ENCODE measurements around the gene SGPP1. TPM values are rescaled to one million over a fixed set of nuclear protein-coding genes. Genes with fewer than 3 reads are reported as not detected.
"Not testable (repeated sequence)": the region's sequence is repeated elsewhere in the genome, so short reads cannot be mapped to it uniquely, and the experiment has no call there.

SGPP1 gene
- total RNA-seq, 1 donor from 2014 or later = 13.0 TPM

DNA sequence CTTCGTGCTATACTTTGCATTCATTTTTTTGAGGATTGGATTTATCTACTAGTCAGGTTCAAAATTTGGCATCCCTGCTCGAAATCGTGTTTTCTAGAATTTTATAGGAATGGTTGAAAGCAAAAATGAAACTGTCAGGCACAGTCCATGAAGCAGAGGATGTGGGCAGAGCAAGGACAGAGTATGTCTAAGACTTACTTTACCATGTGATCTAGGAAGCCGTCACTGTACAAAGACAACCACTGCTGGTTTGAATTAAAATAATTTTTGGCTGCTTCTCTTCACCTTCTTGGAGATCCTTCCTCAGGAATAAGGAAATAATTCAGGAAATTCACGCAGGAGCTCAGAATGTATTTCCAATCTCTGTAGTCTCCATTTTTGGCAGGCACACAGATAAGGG lies 31.6 kb upstream of the SGPP1 start:
- Histone ChIP-seq H3K4me3 (ENCODE audit: low read length in 3 of 3) (peak overlapping the region in 1 of 3 donors; percentile 40), H3K27ac (ENCODE audit: low read depth, low read length) (no peak overlapping the region), H3K4me1 (ENCODE audit: control insufficient read depth in 3 of 3, insufficient read depth in 3 of 3, low read length in 3 of 3) (no peaks in the 10 kb centered on the region), H3K9ac (ENCODE audit: low read depth in 1 of 3, low read length in 3 of 3) (no peak overlapping the region), H3K9me3 (ENCODE audit: control insufficient read depth in 3 of 3, low read length in 3 of 3) (no peaks in the 10 kb centered on the region), H3K36me3 (ENCODE audit: control insufficient read depth in 3 of 3, insufficient read depth in 3 of 3, low read length in 3 of 3) (no peaks in the 10 kb centered on the region), H3K27me3 (ENCODE audit: control insufficient read depth in 3 of 3, insufficient read depth in 3 of 3, low read length in 3 of 3) (no peaks in the 10 kb centered on the region)

- Histone ChIP-seq H3K27ac (ENCODE audit: low read depth, low read length) (no peak overlapping the region), H3K36me3 (ENCODE audit: control insufficient read depth in 3 of 3, insufficient read depth in 3 of 3, low read length in 3 of 3) (no peaks in the 10 kb centered on the region), H3K9me3 (ENCODE audit: control insufficient read depth in 3 of 3, low read length in 3 of 3) (no peaks in the 10 kb centered on the region), H3K9ac (ENCODE audit: low read depth in 1 of 3, low read length in 3 of 3) (no peak overlapping the region), H3K4me1 (ENCODE audit: control insufficient read depth in 3 of 3, insufficient read depth in 3 of 3, low read length in 3 of 3) (no peaks in the 10 kb centered on the region), H3K4me3 (ENCODE audit: low read length in 3 of 3) (no peak overlapping the region), H3K27me3 (ENCODE audit: control insufficient read depth in 3 of 3, insufficient read depth in 3 of 3, low read length in 3 of 3) (no peaks in the 10 kb centered on the region)
Measured at GRCh38 chr14:63757211-63757610, 29.3 kb upstream of the SGPP1 start.

DNA sequence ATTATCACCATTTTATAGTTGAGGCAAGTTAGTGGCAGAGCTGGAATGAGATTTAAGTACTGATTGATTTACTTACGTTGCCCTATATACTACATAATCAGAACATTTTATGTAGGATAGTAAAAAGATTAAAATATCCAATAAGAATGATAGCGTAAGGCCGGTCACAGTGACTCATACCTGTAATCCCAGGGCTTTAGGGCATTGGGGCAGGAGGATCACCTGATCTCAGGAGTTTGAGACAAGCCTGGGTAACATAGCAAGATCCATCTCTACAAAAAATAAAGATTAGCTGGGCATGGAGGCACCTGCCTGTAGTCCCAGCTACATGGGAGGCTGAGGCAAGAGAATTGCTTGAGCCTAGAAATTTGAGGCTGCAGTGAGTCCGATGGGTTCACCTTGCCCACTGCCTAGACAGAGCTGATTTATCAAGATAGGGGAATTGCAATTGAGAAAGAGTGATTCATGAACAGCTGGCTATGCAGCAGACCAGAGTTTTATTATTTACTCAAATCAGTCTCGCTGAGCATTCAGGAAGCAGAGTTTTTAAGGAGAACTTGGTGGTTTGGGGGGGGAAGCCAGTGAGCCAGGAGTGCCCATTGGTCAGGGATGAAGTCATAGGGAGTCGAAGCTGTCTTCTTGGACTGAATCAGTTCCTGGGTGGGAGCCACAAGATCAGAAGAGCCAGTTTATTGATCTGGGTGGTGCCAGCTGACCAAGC lies 24.7 kb upstream of the SGPP1 start:
- no peak overlapping the region for H3K4me3 ChIP-seq (ENCODE audit: low read length in 3 of 3)
- H3K4me1 ChIP-seq (ENCODE audit: control insufficient read depth in 3 of 3, insufficient read depth in 3 of 3, low read length in 3 of 3) = no peaks in the 10 kb centered on the region
- H3K27ac ChIP-seq (ENCODE audit: low read depth, low read length) = no peak overlapping the region
- no peaks in the 10 kb centered on the region for H3K9me3 ChIP-seq (ENCODE audit: control insufficient read depth in 3 of 3, low read length in 3 of 3)
- no peaks in the 10 kb centered on the region for H3K27me3 ChIP-seq (ENCODE audit: control insufficient read depth in 3 of 3, insufficient read depth in 3 of 3, low read length in 3 of 3)
- no peaks in the 10 kb centered on the region for H3K36me3 ChIP-seq (ENCODE audit: control insufficient read depth in 3 of 3, insufficient read depth in 3 of 3, low read length in 3 of 3)
- no peak overlapping the region for H3K9ac ChIP-seq (ENCODE audit: low read depth in 1 of 3, low read length in 3 of 3)

- not testable (repeated sequence) for H3K4me3 ChIP-seq (ENCODE audit: low read length in 3 of 3); H3K36me3 ChIP-seq (ENCODE audit: control insufficient read depth in 3 of 3, insufficient read depth in 3 of 3, low read length in 3 of 3); H3K9ac ChIP-seq (ENCODE audit: low read depth in 1 of 3, low read length in 3 of 3); H3K9me3 ChIP-seq (ENCODE audit: control insufficient read depth in 3 of 3, low read length in 3 of 3); H3K4me1 ChIP-seq (ENCODE audit: control insufficient read depth in 3 of 3, insufficient read depth in 3 of 3, low read length in 3 of 3); H3K27me3 ChIP-seq (ENCODE audit: control insufficient read depth in 3 of 3, insufficient read depth in 3 of 3, low read length in 3 of 3); H3K27ac ChIP-seq (ENCODE audit: low read depth, low read length)
Measured at GRCh38 chr14:63751076-63751475, 23.2 kb upstream of the SGPP1 start.

GRCh38 chr14:63747846-63748245 lies 20.0 kb upstream of the SGPP1 start:
- H3K36me3 ChIP-seq (ENCODE audit: control insufficient read depth in 3 of 3, insufficient read depth in 3 of 3, low read length in 3 of 3) = no peaks in the 10 kb centered on the region
- H3K9ac ChIP-seq (ENCODE audit: low read depth in 1 of 3, low read length in 3 of 3) = no peak overlapping the region
- H3K9me3 ChIP-seq (ENCODE audit: control insufficient read depth in 3 of 3, low read length in 3 of 3) = no peaks in the 10 kb centered on the region
- no peaks in the 10 kb centered on the region for H3K27me3 ChIP-seq (ENCODE audit: control insufficient read depth in 3 of 3, insufficient read depth in 3 of 3, low read length in 3 of 3)
- H3K4me1 ChIP-seq (ENCODE audit: control insufficient read depth in 3 of 3, insufficient read depth in 3 of 3, low read length in 3 of 3) = no peaks in the 10 kb centered on the region
- H3K27ac ChIP-seq (ENCODE audit: low read depth, low read length) = no peak overlapping the region
- no peak overlapping the region for H3K4me3 ChIP-seq (ENCODE audit: low read length in 3 of 3)

DNA sequence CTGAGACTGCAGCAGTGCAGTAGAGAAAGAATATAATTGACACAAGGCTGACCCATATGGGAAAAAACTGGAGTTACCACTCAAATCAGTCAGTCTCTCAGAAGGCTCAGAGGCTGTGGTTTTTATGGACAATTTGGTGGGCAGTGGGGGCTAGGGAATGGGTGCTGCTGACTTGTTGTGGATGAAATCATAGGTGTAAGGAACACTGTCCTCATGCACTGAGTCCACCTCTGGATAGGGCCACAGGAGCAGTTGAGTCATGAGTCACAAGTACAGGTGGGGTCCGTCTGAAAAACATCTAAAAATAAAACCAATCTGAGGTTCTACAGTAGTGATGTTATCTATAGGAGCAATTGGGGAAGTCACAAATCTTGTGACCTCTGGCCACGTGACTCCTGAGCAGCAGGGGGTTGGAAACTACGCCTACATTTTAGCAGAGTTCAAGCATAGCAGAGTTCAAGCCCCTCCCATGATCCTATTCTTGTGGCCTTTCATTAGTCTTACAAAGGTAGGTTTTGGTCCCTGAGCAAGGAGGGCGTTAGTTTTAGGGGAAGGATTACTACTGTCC lies 18.1 kb upstream of the SGPP1 start:
- Histone ChIP-seq H3K9ac (ENCODE audit: low read depth in 1 of 3, low read length in 3 of 3) (no peak overlapping the region), H3K36me3 (ENCODE audit: control insufficient read depth in 3 of 3, insufficient read depth in 3 of 3, low read length in 3 of 3) (no peaks in the 10 kb centered on the region), H3K9me3 (ENCODE audit: control insufficient read depth in 3 of 3, low read length in 3 of 3) (no peaks in the 10 kb centered on the region), H3K27ac (ENCODE audit: low read depth, low read length) (no peak overlapping the region), H3K27me3 (ENCODE audit: control insufficient read depth in 3 of 3, insufficient read depth in 3 of 3, low read length in 3 of 3) (no peaks in the 10 kb centered on the region), H3K4me1 (ENCODE audit: control insufficient read depth in 3 of 3, insufficient read depth in 3 of 3, low read length in 3 of 3) (no peaks in the 10 kb centered on the region), H3K4me3 (ENCODE audit: low read length in 3 of 3) (no peak overlapping the region)

DNA sequence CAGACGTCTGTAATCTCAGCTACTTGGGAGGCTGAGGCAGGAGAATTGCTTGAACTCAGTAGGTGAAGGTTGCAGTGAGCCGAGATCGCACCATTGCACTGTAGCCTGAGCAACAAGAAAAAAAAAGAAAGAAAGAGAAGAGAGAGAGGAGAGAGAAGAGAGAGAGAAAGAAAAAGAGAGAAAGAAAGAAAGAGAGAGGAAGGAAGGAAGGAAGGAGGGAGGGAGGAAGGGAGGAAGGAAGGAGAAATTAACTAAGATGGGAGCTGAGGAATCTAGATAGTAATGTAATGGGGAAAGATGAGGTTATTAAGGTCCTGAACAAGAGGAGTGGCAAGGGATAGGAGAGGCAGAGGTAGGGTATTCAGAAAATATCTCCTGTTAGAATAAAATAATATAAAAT lies 17.4 kb upstream of the SGPP1 start:
- Histone ChIP-seq H3K27ac (ENCODE audit: low read depth, low read length) (no peak overlapping the region), H3K9me3 (ENCODE audit: control insufficient read depth in 3 of 3, low read length in 3 of 3) (no peaks in the 10 kb centered on the region), H3K9ac (ENCODE audit: low read depth in 1 of 3, low read length in 3 of 3) (no peak overlapping the region), H3K27me3 (ENCODE audit: control insufficient read depth in 3 of 3, insufficient read depth in 3 of 3, low read length in 3 of 3) (no peaks in the 10 kb centered on the region), H3K4me3 (ENCODE audit: low read length in 3 of 3) (no peak overlapping the region), H3K4me1 (ENCODE audit: control insufficient read depth in 3 of 3, insufficient read depth in 3 of 3, low read length in 3 of 3) (no peaks in the 10 kb centered on the region), H3K36me3 (ENCODE audit: control insufficient read depth in 3 of 3, insufficient read depth in 3 of 3, low read length in 3 of 3) (no peaks in the 10 kb centered on the region)

DNA sequence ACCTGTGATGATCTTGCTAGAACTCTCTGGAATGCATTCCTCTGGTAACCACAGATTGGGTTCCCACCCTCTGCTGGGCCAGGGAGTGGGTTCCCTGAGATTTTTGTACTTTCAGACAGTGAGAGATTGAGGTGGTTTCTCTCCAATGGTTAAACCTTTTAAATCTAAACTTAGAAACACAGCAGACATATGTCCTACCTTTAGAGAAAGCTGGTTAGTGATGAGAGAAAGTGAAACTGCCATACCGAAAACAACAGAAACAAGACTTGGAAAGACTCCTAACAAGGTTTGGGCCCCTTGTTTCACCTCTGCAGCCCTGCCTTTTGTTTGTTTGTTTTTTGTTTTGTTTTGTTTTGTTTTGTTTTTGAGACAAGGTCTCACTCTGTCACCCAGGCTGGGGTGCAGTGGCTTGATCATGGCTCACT lies 9.7 kb upstream of the SGPP1 start:
- H3K4me1 ChIP-seq (ENCODE audit: control insufficient read depth in 3 of 3, insufficient read depth in 3 of 3, low read length in 3 of 3) = no peaks in the 10 kb centered on the region
- no peaks in the 10 kb centered on the region for H3K9me3 ChIP-seq (ENCODE audit: control insufficient read depth in 3 of 3, low read length in 3 of 3)
- H3K9ac ChIP-seq (ENCODE audit: low read depth in 1 of 3, low read length in 3 of 3) = no peak overlapping the region
- no peak overlapping the region for H3K4me3 ChIP-seq (ENCODE audit: low read length in 3 of 3)
- H3K27ac ChIP-seq (ENCODE audit: low read depth, low read length) = no peak overlapping the region
- H3K27me3 ChIP-seq (ENCODE audit: control insufficient read depth in 3 of 3, insufficient read depth in 3 of 3, low read length in 3 of 3) = no peaks in the 10 kb centered on the region
- no peaks in the 10 kb centered on the region for H3K36me3 ChIP-seq (ENCODE audit: control insufficient read depth in 3 of 3, insufficient read depth in 3 of 3, low read length in 3 of 3)

DNA sequence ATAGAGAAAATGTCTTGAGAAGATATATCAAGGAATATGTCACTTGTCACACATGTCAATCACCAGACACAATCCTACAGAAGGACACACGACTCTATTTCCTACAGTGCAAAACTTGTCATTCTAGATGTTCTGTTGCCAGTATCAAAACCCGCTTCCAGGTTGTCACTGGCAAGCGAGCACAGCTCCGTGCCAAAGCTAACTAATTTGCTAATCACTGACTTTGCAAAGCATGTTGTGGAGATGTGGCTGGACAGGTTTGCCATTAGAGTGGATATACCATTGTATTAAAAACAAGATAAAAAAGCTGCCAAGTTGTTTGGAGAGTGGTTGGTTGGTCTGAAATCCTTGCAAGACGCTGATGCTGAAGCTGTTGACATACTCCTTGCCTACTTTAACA lies 7.9 kb upstream of the SGPP1 start:
- Histone ChIP-seq H3K9ac (ENCODE audit: low read depth in 1 of 3, low read length in 3 of 3) (no peak overlapping the region), H3K4me3 (ENCODE audit: low read length in 3 of 3) (no peak overlapping the region), H3K36me3 (ENCODE audit: control insufficient read depth in 3 of 3, insufficient read depth in 3 of 3, low read length in 3 of 3) (no peaks in the 10 kb centered on the region), H3K27ac (ENCODE audit: low read depth, low read length) (no peak overlapping the region), H3K4me1 (ENCODE audit: control insufficient read depth in 3 of 3, insufficient read depth in 3 of 3, low read length in 3 of 3) (no peaks in the 10 kb centered on the region), H3K9me3 (ENCODE audit: control insufficient read depth in 3 of 3, low read length in 3 of 3) (no peaks in the 10 kb centered on the region), H3K27me3 (ENCODE audit: control insufficient read depth in 3 of 3, insufficient read depth in 3 of 3, low read length in 3 of 3) (no peaks in the 10 kb centered on the region)

- Histone ChIP-seq H3K4me1 (ENCODE audit: control insufficient read depth in 3 of 3, insufficient read depth in 3 of 3, low read length in 3 of 3) (peaks cover 6 to 16% (median 8%) of the 10 kb centered on the region in 3 donors), H3K27ac (ENCODE audit: low read depth, low read length) (no peak overlapping the region), H3K9ac (ENCODE audit: low read depth in 1 of 3, low read length in 3 of 3) (no peak overlapping the region), H3K27me3 (ENCODE audit: control insufficient read depth in 3 of 3, insufficient read depth in 3 of 3, low read length in 3 of 3) (no peaks in the 10 kb centered on the region), H3K9me3 (ENCODE audit: control insufficient read depth in 3 of 3, low read length in 3 of 3) (no peaks in the 10 kb centered on the region), H3K4me3 (ENCODE audit: low read length in 3 of 3) (no peak overlapping the region), H3K36me3 (ENCODE audit: control insufficient read depth in 3 of 3, insufficient read depth in 3 of 3, low read length in 3 of 3) (peaks cover 0 to 2% (median 0%) of the 10 kb centered on the region in 3 donors)
Measured at GRCh38 chr14:63730659-63731058, 2.8 kb upstream of the SGPP1 start.
